ENCODE data around the gene KIF4B. TPM values are rescaled to one million over a fixed set of nuclear protein-coding genes. Genes with fewer than 3 reads are reported as not detected.

Gene KIF4B
- under 1 TPM in 2 of 4 donors, not detected in 2; under 0.01 TPM for total RNA-seq

GRCh38 chr5:155013526-155013925 lies at the start of gene KIF4B:
Gene KIF4B, plus strand, starts transcription at chr5:155013755. Its CDS starts 105 bp downstream, at chr5:155013860.
- TF ChIP-seq EP300 (IDR thresholded peaks at IDR 0.05), result no peak
- TF ChIP-seq POLR2A (IDR thresholded peaks at IDR 0.05; ENCODE audit: low read depth), result no peak
- no peak for TF ChIP-seq POLR2AphosphoS5 (IDR thresholded peaks at IDR 0.05)
- no peak for TF ChIP-seq CTCF (IDR thresholded peaks at IDR 0.05)
- peak; percentile 31 for DNase-seq (ENCODE audit: extremely low spot score)
- Histone ChIP-seq H3K4me1 (no peaks in the 10 kb centered on the region), H3K4me3 (no peak within 1 kb of the TSS), H3K27ac (replicated peaks in 1 of 4) (no peak within 1 kb of the TSS), H3K27me3 (no peaks in the 10 kb centered on the region), H3K36me3 (no peaks in the 10 kb centered on the region), H3K9me3 (peaks cover 0 to 4% (median 0%) of the 10 kb centered on the region in 4 donors)
- intact Hi-C loops (cut with DNase I), result no loop called here
- 93% methylated on average over 21 of the region's 21 CpGs for WGBS

- WGBS, result 77% methylated on average over 7 of the region's 7 CpGs
- TF ChIP-seq EP300 (IDR thresholded peaks at IDR 0.05), result no peak
- TF ChIP-seq POLR2AphosphoS5 (IDR thresholded peaks at IDR 0.05), result peak in 1 of 2 donors; percentile 27
- H3K4me3 ChIP-seq, result no peak overlapping the region
- no peak for DNase-seq (ENCODE audit: extremely low spot score)
- peak overlapping the region in 1 of 4 donors; percentile 24 for H3K27ac ChIP-seq (replicated peaks in 1 of 4)
- H3K4me1 ChIP-seq, result no peaks in the 10 kb centered on the region
- H3K36me3 ChIP-seq, result peaks cover 7 to 70% (median 35%) of the 10 kb centered on the region in 4 donors
- H3K27me3 ChIP-seq, result no peaks in the 10 kb centered on the region
- intact Hi-C loops (cut with DNase I), result no loop called here
- H3K9me3 ChIP-seq, result no peaks in the 10 kb centered on the region
Observed at GRCh38 chr5:154966081-154966841, 47.3 kb upstream of the KIF4B start.

GRCh38 chr5:154966874-154967273 lies 46.7 kb upstream of the KIF4B start:
- Histone ChIP-seq H3K4me1 (no peaks in the 10 kb centered on the region), H3K36me3 (peaks cover under 1 to 64% (median 29%) of the 10 kb centered on the region in 4 donors), H3K9me3 (no peaks in the 10 kb centered on the region), H3K27me3 (no peaks in the 10 kb centered on the region), H3K27ac (replicated peaks in 1 of 4) (no peak overlapping the region), H3K4me3 (no peak overlapping the region)
- no peak for TF ChIP-seq EP300 (IDR thresholded peaks at IDR 0.05)
- no peak for TF ChIP-seq POLR2A (IDR thresholded peaks at IDR 0.05; ENCODE audit: low read depth)
- no peak for TF ChIP-seq POLR2AphosphoS5 (IDR thresholded peaks at IDR 0.05)
- TF ChIP-seq CTCF (IDR thresholded peaks at IDR 0.05), result no peak
- WGBS, result 91% methylated on average over 3 of the region's 3 CpGs
- no peak for DNase-seq (ENCODE audit: extremely low spot score)
- intact Hi-C loops (cut with DNase I), result no loop called here

- peaks cover 0 to 58% (median 26%) of the 10 kb centered on the region in 4 donors for H3K36me3 ChIP-seq
- no peaks in the 10 kb centered on the region for H3K4me1 ChIP-seq
- no peak overlapping the region for H3K4me3 ChIP-seq
- H3K27ac ChIP-seq (replicated peaks in 1 of 4), result no peak overlapping the region
- WGBS, result 78% methylated on average over 5 of the region's 5 CpGs
- H3K27me3 ChIP-seq, result no peaks in the 10 kb centered on the region
- intact Hi-C loops (cut with DNase I), result no loop called here
- DNase-seq (ENCODE audit: extremely low spot score), result no peak
- H3K9me3 ChIP-seq, result no peaks in the 10 kb centered on the region
- no peak for TF ChIP-seq POLR2A (IDR thresholded peaks at IDR 0.05; ENCODE audit: low read depth)
- TF ChIP-seq CTCF (IDR thresholded peaks at IDR 0.05), result peak in 2 of 3 experiments; percentile 27 to 45
- TF ChIP-seq EP300 (IDR thresholded peaks at IDR 0.05), result no peak
Observed at GRCh38 chr5:154967421-154968024, 46.0 kb upstream of the KIF4B start.

GRCh38 chr5:154968953-154969352 lies 44.6 kb upstream of the KIF4B start:
- no peaks in the 10 kb centered on the region for H3K27me3 ChIP-seq
- 95% methylated on average over 5 of the region's 5 CpGs for WGBS
- intact Hi-C loops (cut with DNase I), result no loop called here
- H3K9me3 ChIP-seq, result no peaks in the 10 kb centered on the region
- peaks cover 0 to 50% (median 23%) of the 10 kb centered on the region in 4 donors for H3K36me3 ChIP-seq
- H3K4me3 ChIP-seq, result no peak overlapping the region
- no peaks in the 10 kb centered on the region for H3K4me1 ChIP-seq
- TF ChIP-seq EP300 (IDR thresholded peaks at IDR 0.05) (no peak), CTCF (IDR thresholded peaks at IDR 0.05) (no peak), POLR2A (IDR thresholded peaks at IDR 0.05; ENCODE audit: low read depth) (no peak), POLR2AphosphoS5 (IDR thresholded peaks at IDR 0.05) (no peak)
- no peak overlapping the region for H3K27ac ChIP-seq (replicated peaks in 1 of 4)
- no peak for DNase-seq (ENCODE audit: extremely low spot score)

Measured in esophagus muscularis mucosa (tissue), 4 donors.